COLO829 (cell line): ENCODE results near the gene ZIC1.

Experiments
- DNase-seq: peaks from one replicate; pipeline ENCODE4 v3.0.0; 2012; ENCODE audit warnings: low spot score

Gene ZIC1

GRCh38 chr3:147395899-147396711 is 13.1 kb upstream of the ZIC1 start:
- DNase-seq: no peak

DNA sequence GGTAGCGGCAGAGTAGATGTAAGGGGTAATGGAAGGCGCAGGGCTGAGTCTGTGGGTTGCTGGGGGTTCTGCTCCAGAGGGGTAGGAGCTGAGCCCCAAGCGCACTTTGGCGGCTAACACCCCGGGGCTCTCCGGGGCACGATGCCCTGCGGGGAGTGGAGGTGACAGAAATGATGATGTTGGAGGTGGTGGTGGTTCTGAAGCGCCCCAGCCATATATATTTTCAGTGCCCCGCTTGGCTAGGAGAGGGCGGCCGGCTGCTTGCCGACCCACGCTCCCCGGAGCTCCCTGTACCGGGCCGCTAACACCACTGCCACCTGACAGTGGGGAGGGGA is 12.5 kb upstream of the ZIC1 start:
- no peak for DNase-seq

- DNase-seq: no peak
Measured at GRCh38 chr3:147397155-147397874, 11.8 kb upstream of the ZIC1 start.

DNA sequence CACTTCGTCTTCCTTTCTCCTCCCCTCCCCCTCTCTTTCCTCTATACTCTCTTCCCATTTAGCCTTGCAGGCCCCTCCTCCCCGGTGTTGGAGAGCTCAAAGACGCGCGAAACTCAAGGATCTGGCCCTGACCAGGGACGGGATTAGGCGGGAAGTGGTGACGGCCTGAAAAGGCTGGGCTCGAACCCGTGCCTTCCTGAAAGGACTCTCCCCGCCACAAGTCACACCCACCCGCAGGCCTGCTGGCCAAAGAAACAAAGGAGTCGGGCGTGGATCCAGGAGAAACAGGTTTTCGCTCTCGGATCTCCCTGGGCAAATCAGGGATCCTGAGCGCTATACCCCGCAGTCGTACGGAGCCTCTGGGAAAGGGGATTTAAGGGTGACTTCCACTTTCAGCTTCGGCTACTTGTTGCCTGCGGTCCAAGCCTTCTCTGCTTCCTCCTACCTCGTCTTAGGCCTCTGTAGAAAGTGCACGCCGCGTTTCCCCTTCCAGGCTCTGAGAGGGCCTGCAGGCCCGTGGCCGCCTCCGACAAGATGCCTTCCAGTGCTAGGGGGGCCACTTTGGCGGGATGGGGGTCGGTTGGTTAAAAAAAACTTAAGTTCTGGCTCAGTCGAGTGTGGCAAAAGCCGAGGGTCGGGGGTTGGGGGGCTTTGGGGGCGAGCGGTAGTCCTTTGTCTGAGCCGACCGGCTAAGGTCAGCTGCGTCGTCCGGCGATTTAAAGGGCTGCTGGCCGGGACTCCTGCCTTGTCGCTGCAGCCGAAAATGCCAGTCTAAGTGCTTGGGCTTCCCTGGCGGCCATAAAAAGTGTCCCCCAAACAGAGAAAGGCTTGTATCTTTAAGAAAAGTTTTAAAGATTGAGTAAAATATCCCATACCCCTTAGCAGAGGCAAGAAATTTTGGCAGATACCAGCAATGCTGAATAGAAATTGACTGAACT is 11.0 kb upstream of the ZIC1 start:
- no peak for DNase-seq

GRCh38 chr3:147398813-147399534 is 10.2 kb upstream of the ZIC1 start:
- DNase-seq: no peak

DNA sequence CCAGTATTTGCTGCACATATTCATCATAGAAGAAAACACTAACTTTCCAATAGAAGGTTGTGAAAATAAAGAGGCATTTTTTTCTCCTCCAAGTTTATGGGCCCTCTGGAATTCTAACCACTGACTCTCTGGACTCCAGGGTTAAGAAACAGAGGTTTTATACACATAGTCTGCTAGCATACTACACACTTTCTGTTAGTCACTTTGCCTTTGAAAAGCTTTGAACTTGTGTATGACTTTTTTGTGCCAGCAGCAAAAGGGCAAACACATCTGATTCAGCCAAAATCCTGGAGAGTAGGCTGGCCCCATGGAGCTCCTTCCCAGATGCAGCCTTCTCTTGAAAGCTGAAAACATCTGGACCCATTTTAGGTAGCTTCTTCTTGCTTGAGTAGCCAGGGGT is 9.1 kb upstream of the ZIC1 start:
- no peak for DNase-seq

DNA sequence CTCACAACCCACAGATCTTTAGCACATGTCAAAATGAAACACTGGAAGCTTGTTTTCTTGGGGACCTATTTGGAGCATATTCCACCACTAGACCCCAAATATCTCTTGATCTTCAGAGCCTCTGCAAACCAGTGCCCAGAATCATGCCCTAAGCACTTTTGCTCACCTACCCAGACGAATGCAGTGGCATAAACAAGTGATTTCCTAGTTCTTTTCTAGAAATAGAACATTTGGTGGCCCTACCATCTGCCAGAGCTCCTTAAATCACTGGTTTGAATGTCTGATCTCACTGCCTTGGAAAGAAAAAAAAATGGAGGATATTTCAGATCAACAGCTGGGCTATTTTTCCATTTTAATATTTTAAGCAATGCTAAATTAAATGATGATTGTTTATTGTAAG is 8.2 kb upstream of the ZIC1 start:
- no peak for DNase-seq

DNA sequence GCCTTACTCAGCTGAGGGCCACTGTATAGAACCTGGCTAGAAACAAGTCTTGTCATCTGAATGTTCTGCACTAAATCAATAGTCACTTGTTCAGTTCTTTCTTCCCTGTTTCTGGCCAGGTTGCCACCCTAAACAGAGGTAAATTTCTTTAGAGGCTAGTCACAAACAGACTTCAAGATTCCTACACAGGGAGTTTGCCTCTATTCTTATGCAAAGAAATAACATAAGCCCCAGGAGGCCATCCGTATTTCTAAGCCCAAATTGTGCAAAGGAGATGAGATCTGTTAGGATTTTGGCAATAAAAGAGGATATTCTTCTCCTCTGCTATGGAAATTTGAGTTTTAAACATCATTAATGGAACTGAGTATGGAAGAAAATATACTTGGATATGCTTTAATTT is 7.7 kb upstream of the ZIC1 start:
- DNase-seq: no peak

DNA sequence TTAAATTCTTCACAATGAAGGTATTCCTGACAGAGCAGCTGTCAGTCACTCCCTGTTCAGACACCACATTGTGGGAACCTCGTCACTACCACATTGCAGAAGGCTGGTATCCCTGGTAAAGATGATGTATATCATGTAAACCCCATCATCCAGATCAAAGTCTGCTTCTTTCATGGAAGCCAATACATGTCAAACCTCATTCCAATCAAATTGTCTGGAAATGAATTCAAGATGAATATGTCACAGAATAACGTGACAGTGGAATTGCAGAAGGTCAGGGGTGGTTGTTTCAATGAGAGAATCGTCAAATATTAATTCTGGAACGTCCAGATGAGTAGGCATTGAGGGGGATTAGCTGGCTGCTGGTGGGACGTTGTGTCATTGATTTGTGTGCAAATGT is 7.0 kb upstream of the ZIC1 start:
- DNase-seq: no peak

GRCh38 chr3:147403511-147403910 is 5.7 kb upstream of the ZIC1 start:
- no peak for DNase-seq

DNA sequence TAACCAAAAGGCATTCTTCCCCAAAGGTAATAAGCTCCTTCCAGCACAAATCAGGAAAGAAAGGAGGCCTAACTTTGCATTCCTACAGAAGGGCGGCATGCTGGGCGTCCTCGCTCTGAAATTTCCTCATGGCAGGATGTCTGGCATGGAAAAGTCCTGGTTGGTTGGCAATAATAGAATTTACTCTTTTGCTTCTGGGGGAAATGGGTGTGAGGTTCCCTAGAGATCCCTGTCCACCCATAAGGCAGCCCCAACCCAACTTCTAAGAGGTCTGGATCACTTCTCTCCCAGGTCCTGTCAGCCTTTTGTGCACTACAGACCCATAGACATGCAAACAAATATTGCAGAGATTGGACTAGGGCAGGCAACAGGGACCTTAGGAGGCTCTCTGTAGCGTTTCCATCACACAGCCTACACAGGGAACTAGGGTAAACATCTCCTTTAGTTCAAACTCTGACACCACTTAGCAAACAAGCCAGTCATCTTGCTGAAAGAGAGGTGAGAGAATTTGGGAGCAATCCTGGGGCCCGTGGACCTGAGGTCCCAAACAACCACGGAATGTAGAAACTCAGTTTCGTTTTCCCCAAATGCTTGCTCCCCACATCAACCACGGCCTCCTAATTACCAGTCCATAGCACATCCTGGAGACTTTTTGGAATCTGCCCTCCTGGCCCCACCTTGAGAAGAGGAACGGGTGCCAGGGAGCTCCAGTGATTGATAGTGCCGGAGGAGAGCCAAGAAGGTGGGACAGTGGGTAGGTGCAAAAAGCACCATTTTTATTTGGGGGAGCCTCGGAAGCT is 5.0 kb upstream of the ZIC1 start:
- no peak for DNase-seq

DNA sequence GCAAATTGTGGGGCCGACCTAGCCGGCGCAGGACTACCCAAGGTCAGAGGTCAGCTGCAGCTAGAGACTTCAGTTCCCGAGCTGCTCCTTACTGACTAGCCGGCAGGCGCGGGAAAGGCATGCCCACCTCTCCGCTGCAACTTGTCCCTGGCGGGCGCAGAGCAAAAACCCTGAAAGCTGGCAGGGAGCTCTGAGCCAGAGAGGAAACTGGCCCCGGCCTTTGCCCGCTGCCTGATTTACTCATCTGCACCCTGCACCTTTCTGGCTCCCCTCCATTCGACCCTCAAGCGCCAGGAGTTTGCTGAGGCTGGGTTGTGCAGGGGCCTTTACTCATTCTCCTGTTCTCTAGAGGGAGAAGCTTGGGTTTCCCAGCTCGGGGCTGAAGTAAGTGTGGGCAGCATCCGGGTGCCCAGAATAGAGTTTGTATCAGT is 4.3 kb upstream of the ZIC1 start:
- DNase-seq: no peak

DNA sequence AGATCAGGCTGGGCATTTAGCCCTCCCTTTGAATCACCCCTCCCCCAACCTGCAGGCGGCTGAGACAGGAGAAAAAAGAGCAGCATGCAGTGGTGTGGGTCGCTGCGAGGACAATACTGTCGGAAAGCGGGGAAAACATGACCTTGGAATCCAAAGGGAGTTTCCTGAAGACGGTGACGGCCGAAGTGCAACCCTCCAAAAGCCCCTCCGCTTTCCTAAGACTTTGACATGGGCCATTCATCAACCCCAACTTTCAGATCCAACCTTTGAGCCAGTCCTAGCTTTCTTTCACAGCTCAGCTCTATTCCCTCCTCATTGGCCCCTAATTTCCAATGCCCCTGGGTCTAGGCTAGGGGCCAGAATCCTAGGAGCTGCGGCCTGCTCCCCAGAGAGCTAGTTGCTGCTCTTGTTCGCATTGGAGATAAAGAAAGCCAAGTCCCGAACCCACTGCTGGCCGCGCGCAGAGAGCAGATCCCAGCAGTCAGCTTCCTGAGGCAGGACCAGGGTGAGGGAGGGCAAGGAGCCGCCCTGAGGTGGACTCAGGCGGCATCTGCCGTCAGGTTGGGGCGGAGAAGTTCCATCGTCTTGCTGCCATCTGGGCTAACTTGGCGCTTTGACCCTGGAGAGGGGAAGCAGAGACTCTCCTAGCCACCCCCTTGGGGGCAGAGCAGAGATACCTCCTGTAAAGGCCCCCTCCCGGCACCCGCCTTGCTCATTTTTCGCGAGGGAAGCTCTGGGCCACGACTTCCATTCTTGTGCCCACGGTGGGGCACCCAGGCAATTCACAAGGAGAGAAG is 3.7 kb upstream of the ZIC1 start:
- no peak for DNase-seq

GRCh38 chr3:147406028-147406931 is 2.9 kb upstream of the ZIC1 start, which contains the start of gene ZIC4:
TSS of gene ZIC4 (minus strand) at chr3:147406543. CDS start at chr3:147402797, 3,746 bp downstream.
- DNase-seq: no peak

DNA sequence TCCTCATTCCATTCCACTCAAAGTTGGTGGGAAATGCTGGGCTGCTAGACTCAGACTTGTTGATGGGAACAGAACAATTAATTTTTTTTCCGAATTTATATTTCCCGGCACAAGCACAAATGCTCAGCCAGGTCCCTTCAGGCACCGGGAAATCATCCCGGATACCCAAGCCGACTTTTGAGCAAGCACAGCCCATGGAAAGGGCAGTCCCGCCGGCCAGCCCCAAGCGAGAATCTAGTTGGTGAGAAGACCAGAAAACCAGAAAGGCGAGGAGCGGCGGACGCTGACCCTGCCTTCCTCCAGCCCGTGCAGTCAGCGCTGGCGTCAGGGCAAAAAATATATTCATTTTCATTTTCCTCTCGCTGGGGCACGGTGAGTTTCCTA is 2.1 kb upstream of the ZIC1 start:
- DNase-seq: no peak

DNA sequence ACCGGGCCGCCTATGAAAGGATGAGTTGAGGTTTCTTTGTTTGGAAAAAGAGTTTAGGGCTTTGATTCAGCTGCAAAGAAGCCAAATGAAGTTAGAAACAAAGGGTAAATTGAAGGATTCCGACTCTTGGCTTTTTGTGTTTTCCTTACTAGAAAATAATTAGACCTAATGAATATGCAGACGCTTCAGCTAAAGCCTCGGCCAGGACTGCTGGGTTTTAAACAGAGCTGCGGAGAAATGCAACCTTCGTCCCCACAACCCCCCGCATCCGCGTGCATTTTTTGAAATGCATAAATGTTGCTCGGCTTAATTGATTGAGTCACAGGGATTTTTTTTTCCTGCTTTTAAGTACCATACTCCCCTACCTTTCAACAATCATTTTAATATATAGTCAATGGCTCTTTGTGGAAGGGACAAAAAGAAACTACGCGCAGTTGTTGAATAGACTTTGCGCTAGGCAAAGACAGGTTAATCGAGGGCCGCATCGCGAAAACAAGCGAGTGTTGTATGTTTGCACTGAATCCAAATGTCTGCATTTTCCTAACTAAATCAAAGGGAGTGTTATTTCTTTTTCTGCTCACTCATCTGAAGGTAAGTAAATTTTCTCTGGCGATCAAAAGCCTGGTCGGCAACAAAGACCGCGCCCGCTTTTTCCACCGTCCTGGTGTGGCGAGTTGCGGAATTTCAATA is 1.5 kb upstream of the ZIC1 start:
- DNase-seq: no peak

- DNase-seq: peak; percentile 16
Measured at GRCh38 chr3:147408188-147409100, 721 bp upstream of the ZIC1 start.
